ENCODE measurements around the gene ARL6IP6. TPM values are rescaled to one million over a fixed set of nuclear protein-coding genes. Genes with fewer than 3 reads are reported as not detected.

Gene ARL6IP6
- total and polyA plus RNA-seq, 2 of the 13 experiments (the other 11 are each of a cell fraction or from before 2014, with no cell fraction given) = 45.0 to 65.9 TPM

- TF ChIP-seq HNRNPH1 (optimal IDR thresholded peaks at IDR 0.05; ENCODE audit: low read depth, low read length) = no peak
- peak; percentile 46 for TF ChIP-seq HNRNPK (IDR thresholded peaks at IDR 0.05; ENCODE audit: low read depth, low read length, poor library complexity, severe bottlenecking)
- peak; percentile 80 for TF ChIP-seq PITX1 (CRISPR knock-in tag; IDR thresholded peaks at IDR 0.05)
- peak; percentile 40 for TF ChIP-seq ZEB1 (IDR thresholded peaks at IDR 0.05; ENCODE audit: insufficient replicate concordance, low read depth)
- TF ChIP-seq, protein P1, sequence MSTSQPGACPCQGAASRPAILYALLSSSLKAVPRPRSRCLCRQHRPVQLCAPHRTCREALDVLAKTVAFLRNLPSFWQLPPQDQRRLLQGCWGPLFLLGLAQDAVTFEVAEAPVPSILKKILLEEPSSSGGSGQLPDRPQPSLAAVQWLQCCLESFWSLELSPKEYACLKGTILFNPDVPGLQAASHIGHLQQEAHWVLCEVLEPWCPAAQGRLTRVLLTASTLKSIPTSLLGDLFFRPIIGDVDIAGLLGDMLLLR (CRISPR knock-in tag; IDR thresholded peaks at IDR 0.05) = peak; percentile 62; the same call in 1 of the 2 replicates
- TF ChIP-seq ZNF446 (CRISPR knock-in tag; IDR thresholded peaks at IDR 0.05) = peak; percentile 90
- TF ChIP-seq, protein P2, sequence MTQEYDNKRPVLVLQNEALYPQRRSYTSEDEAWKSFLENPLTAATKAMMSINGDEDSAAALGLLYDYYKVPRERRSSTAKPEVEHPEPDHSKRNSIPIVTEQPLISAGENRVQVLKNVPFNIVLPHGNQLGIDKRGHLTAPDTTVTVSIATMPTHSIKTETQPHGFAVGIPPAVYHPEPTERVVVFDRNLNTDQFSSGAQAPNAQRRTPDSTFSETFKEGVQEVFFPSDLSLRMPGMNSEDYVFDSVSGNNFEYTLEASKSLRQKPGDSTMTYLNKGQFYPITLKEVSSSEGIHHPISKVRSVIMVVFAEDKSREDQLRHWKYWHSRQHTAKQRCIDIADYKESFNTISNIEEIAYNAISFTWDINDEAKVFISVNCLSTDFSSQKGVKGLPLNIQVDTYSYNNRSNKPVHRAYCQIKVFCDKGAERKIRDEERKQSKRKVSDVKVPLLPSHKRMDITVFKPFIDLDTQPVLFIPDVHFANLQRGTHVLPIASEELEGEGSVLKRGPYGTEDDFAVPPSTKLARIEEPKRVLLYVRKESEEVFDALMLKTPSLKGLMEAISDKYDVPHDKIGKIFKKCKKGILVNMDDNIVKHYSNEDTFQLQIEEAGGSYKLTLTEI (CRISPR knock-in tag; conservative IDR thresholded peaks at IDR 0.05) = no peak
- TF ChIP-seq, protein P3, sequence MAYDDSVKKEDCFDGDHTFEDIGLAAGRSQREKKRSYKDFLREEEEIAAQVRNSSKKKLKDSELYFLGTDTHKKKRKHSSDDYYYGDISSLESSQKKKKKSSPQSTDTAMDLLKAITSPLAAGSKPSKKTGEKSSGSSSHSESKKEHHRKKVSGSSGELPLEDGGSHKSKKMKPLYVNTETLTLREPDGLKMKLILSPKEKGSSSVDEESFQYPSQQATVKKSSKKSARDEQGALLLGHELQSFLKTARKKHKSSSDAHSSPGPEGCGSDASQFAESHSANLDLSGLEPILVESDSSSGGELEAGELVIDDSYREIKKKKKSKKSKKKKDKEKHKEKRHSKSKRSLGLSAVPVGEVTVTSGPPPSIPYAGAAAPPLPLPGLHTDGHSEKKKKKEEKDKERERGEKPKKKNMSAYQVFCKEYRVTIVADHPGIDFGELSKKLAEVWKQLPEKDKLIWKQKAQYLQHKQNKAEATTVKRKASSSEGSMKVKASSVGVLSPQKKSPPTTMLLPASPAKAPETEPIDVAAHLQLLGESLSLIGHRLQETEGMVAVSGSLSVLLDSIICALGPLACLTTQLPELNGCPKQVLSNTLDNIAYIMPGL (CRISPR knock-in tag; IDR thresholded peaks at IDR 0.05; ENCODE audit: borderline replicate concordance in 1 of 2, low read depth in 1 of 2) = peak; percentile 42 to 78; a peak in 3 of 4 replicates
- TF ChIP-seq, protein P4, sequence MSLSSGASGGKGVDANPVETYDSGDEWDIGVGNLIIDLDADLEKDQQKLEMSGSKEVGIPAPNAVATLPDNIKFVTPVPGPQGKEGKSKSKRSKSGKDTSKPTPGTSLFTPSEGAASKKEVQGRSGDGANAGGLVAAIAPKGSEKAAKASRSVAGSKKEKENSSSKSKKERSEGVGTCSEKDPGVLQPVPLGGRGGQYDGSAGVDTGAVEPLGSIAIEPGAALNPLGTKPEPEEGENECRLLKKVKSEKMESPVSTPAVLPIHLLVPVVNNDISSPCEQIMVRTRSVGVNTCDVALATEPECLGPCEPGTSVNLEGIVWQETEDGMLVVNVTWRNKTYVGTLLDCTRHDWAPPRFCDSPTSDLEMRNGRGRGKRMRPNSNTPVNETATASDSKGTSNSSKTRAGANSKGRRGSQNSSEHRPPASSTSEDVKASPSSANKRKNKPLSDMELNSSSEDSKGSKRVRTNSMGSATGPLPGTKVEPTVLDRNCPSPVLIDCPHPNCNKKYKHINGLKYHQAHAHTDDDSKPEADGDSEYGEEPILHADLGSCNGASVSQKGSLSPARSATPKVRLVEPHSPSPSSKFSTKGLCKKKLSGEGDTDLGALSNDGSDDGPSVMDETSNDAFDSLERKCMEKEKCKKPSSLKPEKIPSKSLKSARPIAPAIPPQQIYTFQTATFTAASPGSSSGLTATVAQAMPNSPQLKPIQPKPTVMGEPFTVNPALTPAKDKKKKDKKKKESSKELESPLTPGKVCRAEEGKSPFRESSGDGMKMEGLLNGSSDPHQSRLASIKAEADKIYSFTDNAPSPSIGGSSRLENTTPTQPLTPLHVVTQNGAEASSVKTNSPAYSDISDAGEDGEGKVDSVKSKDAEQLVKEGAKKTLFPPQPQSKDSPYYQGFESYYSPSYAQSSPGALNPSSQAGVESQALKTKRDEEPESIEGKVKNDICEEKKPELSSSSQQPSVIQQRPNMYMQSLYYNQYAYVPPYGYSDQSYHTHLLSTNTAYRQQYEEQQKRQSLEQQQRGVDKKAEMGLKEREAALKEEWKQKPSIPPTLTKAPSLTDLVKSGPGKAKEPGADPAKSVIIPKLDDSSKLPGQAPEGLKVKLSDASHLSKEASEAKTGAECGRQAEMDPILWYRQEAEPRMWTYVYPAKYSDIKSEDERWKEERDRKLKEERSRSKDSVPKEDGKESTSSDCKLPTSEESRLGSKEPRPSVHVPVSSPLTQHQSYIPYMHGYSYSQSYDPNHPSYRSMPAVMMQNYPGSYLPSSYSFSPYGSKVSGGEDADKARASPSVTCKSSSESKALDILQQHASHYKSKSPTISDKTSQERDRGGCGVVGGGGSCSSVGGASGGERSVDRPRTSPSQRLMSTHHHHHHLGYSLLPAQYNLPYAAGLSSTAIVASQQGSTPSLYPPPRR (CRISPR knock-in tag; IDR thresholded peaks at IDR 0.05; ENCODE audit: borderline replicate concordance) = peak; percentile 32
- TF ChIP-seq, protein P5, sequence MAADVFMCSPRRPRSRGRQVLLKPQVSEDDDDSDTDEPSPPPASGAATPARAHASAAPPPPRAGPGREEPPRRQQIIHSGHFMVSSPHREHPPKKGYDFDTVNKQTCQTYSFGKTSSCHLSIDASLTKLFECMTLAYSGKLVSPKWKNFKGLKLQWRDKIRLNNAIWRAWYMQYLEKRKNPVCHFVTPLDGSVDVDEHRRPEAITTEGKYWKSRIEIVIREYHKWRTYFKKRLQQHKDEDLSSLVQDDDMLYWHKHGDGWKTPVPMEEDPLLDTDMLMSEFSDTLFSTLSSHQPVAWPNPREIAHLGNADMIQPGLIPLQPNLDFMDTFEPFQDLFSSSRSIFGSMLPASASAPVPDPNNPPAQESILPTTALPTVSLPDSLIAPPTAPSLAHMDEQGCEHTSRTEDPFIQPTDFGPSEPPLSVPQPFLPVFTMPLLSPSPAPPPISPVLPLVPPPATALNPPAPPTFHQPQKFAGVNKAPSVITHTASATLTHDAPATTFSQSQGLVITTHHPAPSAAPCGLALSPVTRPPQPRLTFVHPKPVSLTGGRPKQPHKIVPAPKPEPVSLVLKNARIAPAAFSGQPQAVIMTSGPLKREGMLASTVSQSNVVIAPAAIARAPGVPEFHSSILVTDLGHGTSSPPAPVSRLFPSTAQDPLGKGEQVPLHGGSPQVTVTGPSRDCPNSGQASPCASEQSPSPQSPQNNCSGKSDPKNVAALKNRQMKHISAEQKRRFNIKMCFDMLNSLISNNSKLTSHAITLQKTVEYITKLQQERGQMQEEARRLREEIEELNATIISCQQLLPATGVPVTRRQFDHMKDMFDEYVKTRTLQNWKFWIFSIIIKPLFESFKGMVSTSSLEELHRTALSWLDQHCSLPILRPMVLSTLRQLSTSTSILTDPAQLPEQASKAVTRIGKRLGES (CRISPR knock-in tag; IDR thresholded peaks at IDR 0.05; ENCODE audit: borderline replicate concordance) = no peak; the same call in 1 of the 2 replicates
- no peak for TF ChIP-seq ATM (IDR thresholded peaks at IDR 0.05; ENCODE audit: borderline replicate concordance)
- TF ChIP-seq GLI4 (CRISPR knock-in tag; IDR thresholded peaks at IDR 0.05; ENCODE audit: borderline replicate concordance) = peak; percentile 97
- TF ChIP-seq PHF20 (CRISPR knock-in tag; IDR thresholded peaks at IDR 0.05) = peak; percentile 71
- TF ChIP-seq, protein P6, sequence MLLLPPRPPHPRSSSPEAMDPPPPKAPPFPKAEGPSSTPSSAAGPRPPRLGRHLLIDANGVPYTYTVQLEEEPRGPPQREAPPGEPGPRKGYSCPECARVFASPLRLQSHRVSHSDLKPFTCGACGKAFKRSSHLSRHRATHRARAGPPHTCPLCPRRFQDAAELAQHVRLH (CRISPR knock-in tag; IDR thresholded peaks at IDR 0.05; ENCODE audit: borderline replicate concordance, low read depth) = no peak; the same call in 1 of the 2 replicates
Measured at GRCh38 chr2:152718076-152718908, at the start of gene ARL6IP6 (continued).
